Measurements from ENCODE around the gene ZC3H4. TPM values are rescaled to one million over a fixed set of nuclear protein-coding genes. Genes with fewer than 3 reads are reported as not detected.
"Not testable (repeated sequence)": the region's sequence is repeated elsewhere in the genome, so short reads cannot be mapped to it uniquely, and the experiment has no call there.

ZC3H4 gene
- total RNA-seq, 2 experiments from 2014 or later: 99.5 to 115 TPM

DNA sequence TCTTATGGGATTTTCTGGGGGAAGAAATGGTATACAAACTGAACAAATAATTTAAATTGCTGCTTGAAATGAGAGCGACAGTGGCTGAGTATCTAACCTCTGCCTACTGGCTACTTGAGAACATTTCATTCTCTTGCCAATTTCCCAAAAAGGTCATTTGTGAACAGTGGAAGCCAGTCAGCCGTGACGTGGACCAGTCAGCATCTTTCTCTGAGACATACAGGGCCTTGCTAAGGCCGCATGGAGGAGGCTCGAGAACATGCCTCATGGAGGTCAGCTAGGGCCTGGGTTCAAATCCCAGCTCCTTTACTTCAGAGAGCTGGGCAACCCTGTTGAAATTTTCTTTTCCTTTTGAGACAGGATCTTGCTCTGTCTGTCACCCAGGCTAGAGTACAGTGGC is 20.3 kb downstream of the ZC3H4 start:
- ChIA-PET CTCF (interaction anchor here (0.8 to 4.1 kb wide), 5 partner anchors 8 to 151 kb away, joined by 3 to 20 read pairs (median 3); no protein-coding TSS in a partner anchor), POLR2A (interaction anchor here (0.6 to 4.7 kb wide), 4 partner anchors 14 to 20 kb away, joined by 3 to 33 read pairs (median 4); partner anchors contain the start of gene ZC3H4)
- Mint-ChIP-seq H3K4me1 (peaks cover 69% of the 10 kb centered on the region), H3K27me3 (no peaks in the 10 kb centered on the region), H3K27ac (peak overlapping the region; percentile 90), H3K9me3 (no peaks in the 10 kb centered on the region), H3K4me3 (peak overlapping the region; percentile 69), H3K36me3 (ENCODE audit: low read depth) (peaks cover 60% of the 10 kb centered on the region)
- no peak for DNase-seq

DNA sequence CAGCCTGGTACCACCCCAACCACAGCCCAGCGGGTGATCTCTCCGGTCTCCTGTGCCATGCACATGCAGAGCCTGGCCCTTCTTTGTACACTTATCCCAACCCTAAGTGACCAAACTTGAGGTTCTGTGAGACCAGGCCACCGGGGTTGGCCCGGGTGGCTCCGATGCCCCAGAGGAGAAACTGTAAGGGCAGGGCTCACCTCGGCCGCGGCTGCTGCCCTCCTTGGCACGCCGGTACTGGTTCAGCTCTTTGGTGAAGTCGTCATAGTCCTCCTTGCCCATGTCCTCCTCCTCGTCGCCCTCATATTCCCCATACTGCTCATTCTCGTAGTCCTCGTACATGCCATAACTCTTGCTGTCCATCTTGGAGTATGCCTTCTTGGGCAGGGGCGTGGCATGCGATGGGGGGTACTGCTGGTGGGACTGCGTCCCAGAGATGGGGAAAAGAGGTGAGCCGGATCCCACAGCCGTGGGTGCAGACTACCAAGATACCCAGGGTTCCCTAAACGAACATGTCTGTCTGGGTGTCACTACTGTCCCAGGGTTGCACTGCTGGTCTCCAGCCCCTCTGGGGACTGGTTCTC is 23.7 kb downstream of the ZC3H4 start:
- POLR2A ChIA-PET: no interaction called here
- CTCF ChIA-PET: interaction anchor here (1.9 kb wide), 1 partner anchor 11 kb away, joined by 10 read pairs; no protein-coding TSS in a partner anchor
- DNase-seq: no peak
- H3K9me3 Mint-ChIP-seq: no peaks in the 10 kb centered on the region
- peaks cover 70% of the 10 kb centered on the region for H3K36me3 Mint-ChIP-seq (ENCODE audit: low read depth)
- peaks cover 36% of the 10 kb centered on the region for H3K4me1 Mint-ChIP-seq
- peak overlapping the region; percentile 46 for H3K27ac Mint-ChIP-seq
- no peak overlapping the region for H3K4me3 Mint-ChIP-seq
- no peaks in the 10 kb centered on the region for H3K27me3 Mint-ChIP-seq

DNA sequence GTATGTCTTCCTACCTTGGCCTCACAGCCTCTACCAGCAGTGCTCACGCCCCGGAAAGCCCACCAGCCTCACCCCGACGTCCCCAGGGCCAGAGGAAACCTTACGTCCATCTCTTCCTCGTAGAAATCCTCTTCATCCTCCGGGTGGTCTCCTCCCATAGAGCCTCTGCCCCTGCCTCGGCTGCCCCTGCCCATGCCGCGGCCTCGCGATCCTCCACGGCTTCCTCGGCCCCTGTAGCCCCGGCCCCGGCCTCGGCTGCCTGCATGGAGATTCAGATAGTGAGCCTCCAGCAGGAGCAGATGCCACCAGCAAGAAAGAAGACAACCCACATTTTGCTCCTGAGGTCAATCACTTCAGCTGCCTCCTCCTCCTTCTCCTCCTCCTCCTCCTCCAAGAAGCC is 27.3 kb downstream of the ZC3H4 start:
- CTCF ChIA-PET: interaction anchor here (0.6 to 1.2 kb wide), 2 partner anchors 40 to 106 kb away, joined by 3 read pairs; no protein-coding TSS in a partner anchor
- H3K9me3 Mint-ChIP-seq: no peaks in the 10 kb centered on the region
- no peak overlapping the region for H3K4me3 Mint-ChIP-seq
- peaks cover 11% of the 10 kb centered on the region for H3K4me1 Mint-ChIP-seq
- POLR2A ChIA-PET: no interaction called here
- DNase-seq: no peak
- H3K27ac Mint-ChIP-seq: no peak overlapping the region
- peaks cover 62% of the 10 kb centered on the region for H3K36me3 Mint-ChIP-seq (ENCODE audit: low read depth)
- H3K27me3 Mint-ChIP-seq: no peaks in the 10 kb centered on the region

DNA sequence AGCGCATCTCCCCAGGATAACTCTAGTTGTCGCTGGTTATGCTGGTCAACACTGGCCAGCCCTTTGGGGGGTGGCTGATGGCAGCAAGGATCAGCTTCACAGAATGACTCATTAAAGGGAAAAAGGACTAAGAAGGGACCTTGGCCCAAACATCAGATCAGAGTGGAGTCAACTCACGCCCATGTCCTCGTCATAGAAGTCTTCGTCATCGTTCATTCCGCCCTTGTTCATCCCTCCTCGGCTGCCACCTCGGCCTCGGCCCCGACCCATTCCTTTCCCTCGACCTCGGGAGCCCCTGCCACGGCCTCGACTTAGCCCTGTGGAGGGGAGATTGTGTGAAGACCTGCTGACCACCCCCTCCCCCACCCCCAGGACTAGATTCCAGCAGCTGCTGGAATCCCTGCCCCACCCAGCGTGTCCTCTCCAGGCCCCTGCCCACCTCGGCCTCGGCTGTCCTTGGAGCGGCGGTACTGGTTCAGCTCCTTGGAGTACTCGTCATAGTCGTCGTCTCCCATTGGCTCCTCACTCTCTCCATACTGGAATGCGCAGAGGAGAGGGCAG is 28.6 kb downstream of the ZC3H4 start:
- Mint-ChIP-seq H3K36me3 (ENCODE audit: low read depth) (peaks cover 55% of the 10 kb centered on the region), H3K27ac (peak overlapping the region; percentile 67), H3K9me3 (no peaks in the 10 kb centered on the region), H3K4me3 (no peak overlapping the region), H3K4me1 (peaks cover 6% of the 10 kb centered on the region), H3K27me3 (no peaks in the 10 kb centered on the region)
- CTCF ChIA-PET: interaction anchor here (1.6 kb wide), 1 partner anchor 11 kb away, joined by 5 read pairs; no protein-coding TSS in a partner anchor
- POLR2A ChIA-PET: no interaction called here
- no peak for DNase-seq

DNA sequence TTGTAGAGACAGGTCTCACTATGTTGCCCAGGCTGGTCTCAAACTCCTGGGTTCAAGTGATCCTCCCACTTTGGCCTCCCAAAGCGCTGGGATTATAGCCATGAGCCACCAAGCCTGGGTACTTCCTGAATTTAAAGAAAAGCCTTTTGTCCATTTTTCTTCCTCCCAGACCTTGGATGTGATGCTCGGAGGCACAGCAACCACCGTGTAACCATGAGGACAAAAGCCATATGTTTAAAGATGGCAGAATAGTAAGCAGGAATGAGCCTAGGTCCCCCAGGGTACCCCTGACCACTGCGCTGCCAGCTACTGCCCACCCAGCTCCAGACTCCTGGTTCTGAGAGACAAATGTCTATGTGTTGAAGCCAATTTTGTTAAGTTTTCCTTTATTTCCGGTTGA is 31.1 kb downstream of the ZC3H4 start:
- Mint-ChIP-seq H3K9me3 (no peaks in the 10 kb centered on the region), H3K27me3 (no peaks in the 10 kb centered on the region), H3K4me3 (no peak overlapping the region), H3K27ac (no peak overlapping the region), H3K36me3 (ENCODE audit: low read depth) (peaks cover 47% of the 10 kb centered on the region), H3K4me1 (peaks cover 2% of the 10 kb centered on the region)
- ChIA-PET POLR2A (interaction anchor here (0.6 kb wide), 1 partner anchor 19 kb away, joined by 3 read pairs; no protein-coding TSS in a partner anchor), CTCF (interaction anchor here (0.9 to 3.3 kb wide), 5 partner anchors 10 to 69 kb away, joined by 3 to 15 read pairs (median 4); partner anchors contain the start of gene ZC3H4)
- no peak for DNase-seq

DNA sequence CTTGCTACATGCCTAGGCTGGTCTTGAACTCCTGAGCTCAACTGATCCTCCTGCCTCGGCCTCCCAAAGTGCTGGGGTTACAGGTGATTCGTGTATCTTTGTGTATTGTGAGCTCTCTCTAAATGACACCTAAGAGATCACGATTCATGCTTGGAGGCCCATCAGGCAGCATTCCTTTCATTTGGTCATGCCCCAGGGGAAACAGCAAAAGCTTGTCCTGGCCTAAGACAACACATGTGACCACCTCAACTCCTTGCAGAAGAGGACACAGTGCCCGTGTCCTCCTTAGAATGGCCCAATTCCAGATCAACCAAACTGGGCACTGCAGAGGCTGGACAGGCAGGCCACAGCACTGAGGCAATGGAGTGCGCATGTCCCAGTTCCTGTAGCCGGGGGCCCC is 32.5 kb downstream of the ZC3H4 start:
- H3K4me3 Mint-ChIP-seq: no peak overlapping the region
- no peak overlapping the region for H3K27ac Mint-ChIP-seq
- H3K27me3 Mint-ChIP-seq: no peaks in the 10 kb centered on the region
- H3K9me3 Mint-ChIP-seq: no peaks in the 10 kb centered on the region
- CTCF ChIA-PET: interaction anchor here (1.2 to 3.3 kb wide), 9 partner anchors 14 to 163 kb away, joined by 3 to 15 read pairs (median 4); partner anchors contain the start of genes SAE1 and ZC3H4
- no peak for DNase-seq
- H3K4me1 Mint-ChIP-seq: peaks cover 5% of the 10 kb centered on the region
- H3K36me3 Mint-ChIP-seq (ENCODE audit: low read depth): peaks cover 46% of the 10 kb centered on the region
- POLR2A ChIA-PET: no interaction called here

DNA sequence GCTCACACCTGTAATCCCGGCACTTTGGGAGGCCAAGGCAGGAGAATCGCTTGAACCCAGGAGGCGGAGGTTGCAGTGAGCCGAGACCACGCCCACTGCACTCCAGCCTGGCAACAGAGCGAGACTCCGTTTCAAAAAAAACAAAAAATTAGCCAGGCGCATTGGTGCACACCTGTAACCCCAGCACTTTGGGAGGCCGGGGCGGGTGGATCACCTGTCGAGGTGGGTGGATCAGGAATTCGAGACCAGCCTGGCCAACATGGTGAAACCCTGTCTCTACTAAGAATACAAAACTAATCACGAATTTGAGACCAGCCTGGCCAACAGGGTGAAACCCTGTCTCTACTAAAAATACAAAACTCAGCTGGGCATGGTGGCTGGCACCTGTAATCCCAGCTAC is 35.2 kb downstream of the ZC3H4 start:
- Mint-ChIP-seq H3K36me3 (ENCODE audit: low read depth) (peaks cover 36% of the 10 kb centered on the region), H3K4me1 (peaks cover 11% of the 10 kb centered on the region)
- H3K9me3 Mint-ChIP-seq, POLR2A ChIA-PET, H3K27ac Mint-ChIP-seq, H3K27me3 Mint-ChIP-seq, H3K4me3 Mint-ChIP-seq, DNase-seq: not testable (repeated sequence)
- CTCF ChIA-PET: interaction anchor here (0.5 to 2.6 kb wide), 6 partner anchors 11 to 661 kb away, joined by 3 to 11 read pairs (median 8); partner anchors contain the start of gene SAE1

DNA sequence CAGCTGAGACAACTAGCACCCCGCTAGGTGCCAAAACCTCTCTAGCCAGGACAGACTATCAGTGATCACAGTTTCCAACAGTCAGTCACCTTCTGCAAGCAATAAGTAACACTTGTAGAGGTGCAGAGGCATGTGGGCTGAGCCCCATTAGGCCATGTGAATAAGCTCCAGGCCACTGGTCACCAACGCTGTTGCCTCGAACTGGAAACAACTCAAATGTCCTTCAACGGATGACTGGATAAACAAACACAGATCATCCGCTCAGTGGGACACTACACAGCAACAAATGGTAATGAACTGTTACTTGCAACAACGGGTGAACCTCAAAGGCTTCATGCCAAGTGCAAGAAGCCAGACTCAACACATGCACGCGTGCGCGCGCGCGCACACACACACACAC is 37.6 kb downstream of the ZC3H4 start:
- Mint-ChIP-seq H3K36me3 (ENCODE audit: low read depth) (peaks cover 38% of the 10 kb centered on the region), H3K9me3 (no peaks in the 10 kb centered on the region), H3K27ac (no peak overlapping the region), H3K4me1 (peaks cover 11% of the 10 kb centered on the region), H3K27me3 (no peaks in the 10 kb centered on the region), H3K4me3 (no peak overlapping the region)
- CTCF ChIA-PET: interaction anchor here (1.0 kb wide), 1 partner anchor 41 kb away, joined by 3 read pairs; no protein-coding TSS in a partner anchor
- POLR2A ChIA-PET: no interaction called here
- DNase-seq: no peak

DNA sequence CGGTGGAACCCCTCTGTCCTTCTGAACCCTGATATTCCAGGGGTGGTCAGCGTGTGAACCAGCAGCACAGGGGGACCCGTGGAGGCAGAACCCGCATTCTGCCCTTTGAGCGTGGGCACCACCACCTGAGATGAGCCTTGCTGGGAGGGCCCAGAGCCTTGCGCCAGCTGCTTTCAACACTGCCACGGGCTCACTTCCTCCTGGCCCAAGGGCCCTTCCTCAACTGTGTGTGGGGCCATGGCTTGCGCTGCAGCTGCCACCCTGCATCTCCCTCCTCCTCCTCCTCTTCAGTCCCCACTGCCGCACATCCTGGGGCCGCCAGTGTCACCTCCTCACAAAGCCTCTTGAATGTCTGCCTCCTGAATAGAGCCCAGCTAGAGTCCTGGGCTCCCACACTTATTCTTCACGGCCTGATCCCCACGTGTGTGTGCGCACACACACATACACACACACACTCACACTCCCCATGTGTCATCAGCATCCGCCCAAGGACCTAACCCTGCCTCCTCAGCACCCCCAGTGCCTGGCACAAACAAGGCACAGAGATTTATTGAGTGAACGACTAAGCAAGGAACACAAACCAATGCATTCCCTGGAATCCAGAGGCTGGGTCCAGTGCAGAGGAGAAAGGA is 38.3 kb downstream of the ZC3H4 start:
- POLR2A ChIA-PET: no interaction called here
- peaks cover 10% of the 10 kb centered on the region for H3K4me1 Mint-ChIP-seq
- peaks cover 44% of the 10 kb centered on the region for H3K36me3 Mint-ChIP-seq (ENCODE audit: low read depth)
- H3K27ac Mint-ChIP-seq: peak overlapping the region; percentile 1
- no peaks in the 10 kb centered on the region for H3K27me3 Mint-ChIP-seq
- CTCF ChIA-PET: no interaction called here
- H3K4me3 Mint-ChIP-seq: no peak overlapping the region
- DNase-seq: no peak
- H3K9me3 Mint-ChIP-seq: no peaks in the 10 kb centered on the region

DNA sequence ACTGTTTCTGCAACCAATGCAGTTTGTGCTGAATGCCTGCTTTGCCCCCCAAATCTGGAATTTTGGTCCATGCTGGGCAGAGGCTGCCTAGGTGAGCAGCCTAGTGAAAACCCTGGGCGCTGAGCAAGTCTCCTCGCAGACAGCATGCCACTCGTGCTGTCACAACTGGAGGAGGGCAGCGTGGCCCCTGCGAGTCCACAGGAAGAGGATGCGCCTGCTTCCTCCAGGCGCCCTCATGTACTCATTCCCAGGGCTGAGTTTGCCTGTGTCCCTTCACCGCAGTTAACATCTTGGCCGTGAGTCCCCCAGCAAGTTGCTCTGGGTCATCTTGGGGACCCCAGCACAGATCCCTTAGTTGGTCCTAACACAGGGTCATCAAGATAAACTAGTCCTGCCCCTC is 39.0 kb downstream of the ZC3H4 start:
- ChIA-PET CTCF (no interaction called here), POLR2A (no interaction called here)
- no peaks in the 10 kb centered on the region for H3K27me3 Mint-ChIP-seq
- H3K4me3 Mint-ChIP-seq: no peak overlapping the region
- peaks cover 9% of the 10 kb centered on the region for H3K4me1 Mint-ChIP-seq
- H3K9me3 Mint-ChIP-seq: no peaks in the 10 kb centered on the region
- no peak for DNase-seq
- no peak overlapping the region for H3K27ac Mint-ChIP-seq
- H3K36me3 Mint-ChIP-seq (ENCODE audit: low read depth): peaks cover 47% of the 10 kb centered on the region

DNA sequence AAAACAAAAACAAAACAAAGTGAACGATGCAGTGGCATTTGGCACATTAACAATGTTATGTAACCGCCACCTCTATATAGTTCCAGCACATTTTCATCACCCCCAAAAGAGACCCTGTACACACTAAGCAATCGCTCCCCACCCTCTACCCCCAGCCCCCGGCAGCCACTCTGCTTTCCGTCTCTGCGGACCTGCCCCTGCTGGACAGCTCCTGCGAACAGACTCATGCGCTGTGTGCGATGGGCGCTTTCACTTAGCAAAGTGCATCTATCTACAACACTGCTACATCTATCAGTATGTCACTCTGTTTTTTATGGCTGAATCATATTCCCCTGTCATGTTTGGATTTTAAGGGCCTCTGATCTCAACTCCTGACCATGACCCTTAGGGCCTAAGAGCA is 40.0 kb downstream of the ZC3H4 start:
- no peak overlapping the region for H3K4me3 Mint-ChIP-seq
- no peak for DNase-seq
- H3K4me1 Mint-ChIP-seq: peaks cover 9% of the 10 kb centered on the region
- ChIA-PET POLR2A (no interaction called here), CTCF (no interaction called here)
- H3K9me3 Mint-ChIP-seq: no peaks in the 10 kb centered on the region
- H3K27ac Mint-ChIP-seq: peak overlapping the region; percentile 11
- H3K27me3 Mint-ChIP-seq: no peaks in the 10 kb centered on the region
- peaks cover 45% of the 10 kb centered on the region for H3K36me3 Mint-ChIP-seq (ENCODE audit: low read depth)

DNA sequence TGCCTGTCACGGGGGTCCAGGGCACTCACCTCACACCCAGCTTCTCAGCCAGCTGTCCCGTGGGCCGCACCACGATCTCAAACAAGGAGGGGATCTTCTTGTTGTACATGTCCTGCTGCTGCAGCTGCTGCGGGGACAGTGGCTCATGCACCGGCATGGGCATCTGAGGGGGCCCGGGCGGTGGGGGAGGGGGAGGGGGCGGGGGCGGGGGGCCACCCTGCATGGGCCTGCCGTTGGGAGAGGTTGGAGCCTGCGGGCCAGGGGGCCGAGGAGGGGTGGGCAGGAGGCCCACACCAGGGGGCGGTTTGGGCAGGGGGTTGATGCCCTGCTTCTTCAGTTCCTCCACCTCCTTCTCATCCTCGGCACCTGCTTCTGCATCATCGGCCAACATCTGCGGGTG is 41.3 kb downstream of the ZC3H4 start:
- H3K27ac Mint-ChIP-seq: no peak overlapping the region
- no peaks in the 10 kb centered on the region for H3K27me3 Mint-ChIP-seq
- no peaks in the 10 kb centered on the region for H3K9me3 Mint-ChIP-seq
- H3K4me3 Mint-ChIP-seq: no peak overlapping the region
- no peak for DNase-seq
- ChIA-PET POLR2A (no interaction called here), CTCF (no interaction called here)
- H3K4me1 Mint-ChIP-seq: peaks cover 9% of the 10 kb centered on the region
- H3K36me3 Mint-ChIP-seq (ENCODE audit: low read depth): peaks cover 42% of the 10 kb centered on the region

DNA sequence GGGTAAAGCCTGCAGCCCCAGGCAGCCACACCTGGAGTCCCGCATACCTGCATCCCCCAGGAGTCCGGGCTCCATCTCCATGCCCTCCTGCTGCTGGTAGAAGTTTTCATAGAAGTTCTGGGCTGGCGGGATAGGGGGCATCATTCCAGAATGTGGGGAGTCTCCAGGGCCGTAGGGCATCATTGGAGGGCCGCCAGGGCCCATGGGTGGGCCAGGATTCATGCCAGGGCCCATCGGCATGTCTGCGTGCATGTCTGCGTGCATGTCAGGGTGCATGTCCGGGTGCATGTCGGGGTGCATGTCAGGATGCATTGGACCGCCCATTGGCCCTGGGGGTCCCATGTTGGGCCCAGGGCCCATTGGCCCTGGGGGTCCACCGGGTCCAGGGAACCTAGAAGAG is 41.8 kb downstream of the ZC3H4 start:
- POLR2A ChIA-PET: no interaction called here
- Mint-ChIP-seq H3K36me3 (ENCODE audit: low read depth) (peaks cover 39% of the 10 kb centered on the region), H3K27ac (no peak overlapping the region), H3K4me1 (peaks cover 9% of the 10 kb centered on the region), H3K9me3 (no peaks in the 10 kb centered on the region), H3K27me3 (no peaks in the 10 kb centered on the region), H3K4me3 (no peak overlapping the region)
- DNase-seq: no peak
- CTCF ChIA-PET: no interaction called here
